Neural crest cell (in vitro differentiated cells): ENCODE data around the gene GREM2. TPM values are rescaled to one million over a fixed set of nuclear protein-coding genes. Genes with fewer than 3 reads are reported as not detected.

ENCODE experiments used
- DNase-seq: peaks from one replicate; pipeline ENCODE4 v3.0.0; 2021; ENCODE audit warnings: low read depth, mixed read lengths, low spot score
- H3K27ac Mint-ChIP-seq: one replicate; pipeline ENCODE4 v1.8.0; 2021; ENCODE audit warnings: mild to moderate bottlenecking, mixed read lengths; ENCODE audit not compliant: unreplicated experiment
- H3K27me3 Mint-ChIP-seq: 2 replicates; pipeline ENCODE4 v1.8.0; 2021; ENCODE audit warnings: low read depth, mild to moderate bottlenecking, mixed read lengths
- H3K36me3 Mint-ChIP-seq: 2 replicates; pipeline ENCODE4 v1.8.0; 2021; ENCODE audit warnings: low read depth, mild to moderate bottlenecking, mixed read lengths
- H3K4me1 Mint-ChIP-seq: 2 replicates; pipeline ENCODE4 v1.8.0; 2021; ENCODE audit warnings: mixed read lengths
- H3K4me3 Mint-ChIP-seq: one replicate; pipeline ENCODE4 v1.8.0; 2021; ENCODE audit warnings: mild to moderate bottlenecking, mixed read lengths
- H3K9me3 Mint-ChIP-seq: 2 replicates; pipeline ENCODE4 v1.8.0; 2021; ENCODE audit warnings: mixed read lengths
- CTCF ChIP-seq: fragments of 200-600 bp; sonication (generic); conservative IDR thresholded peaks from 2 replicates; pipeline ENCODE4 v1.5.0; 2021; ENCODE audit warnings: antibody characterized with exemption, mild to moderate bottlenecking
- total RNA-seq: library from RNA; stranded (reverse); gene quantifications from 2 replicates; pipeline ENCODE4 v1.2.1, GENCODE V29; 2021

The GREM2 gene
- total RNA-seq, 1 donor from 2014 or later: 2.3 TPM

DNA sequence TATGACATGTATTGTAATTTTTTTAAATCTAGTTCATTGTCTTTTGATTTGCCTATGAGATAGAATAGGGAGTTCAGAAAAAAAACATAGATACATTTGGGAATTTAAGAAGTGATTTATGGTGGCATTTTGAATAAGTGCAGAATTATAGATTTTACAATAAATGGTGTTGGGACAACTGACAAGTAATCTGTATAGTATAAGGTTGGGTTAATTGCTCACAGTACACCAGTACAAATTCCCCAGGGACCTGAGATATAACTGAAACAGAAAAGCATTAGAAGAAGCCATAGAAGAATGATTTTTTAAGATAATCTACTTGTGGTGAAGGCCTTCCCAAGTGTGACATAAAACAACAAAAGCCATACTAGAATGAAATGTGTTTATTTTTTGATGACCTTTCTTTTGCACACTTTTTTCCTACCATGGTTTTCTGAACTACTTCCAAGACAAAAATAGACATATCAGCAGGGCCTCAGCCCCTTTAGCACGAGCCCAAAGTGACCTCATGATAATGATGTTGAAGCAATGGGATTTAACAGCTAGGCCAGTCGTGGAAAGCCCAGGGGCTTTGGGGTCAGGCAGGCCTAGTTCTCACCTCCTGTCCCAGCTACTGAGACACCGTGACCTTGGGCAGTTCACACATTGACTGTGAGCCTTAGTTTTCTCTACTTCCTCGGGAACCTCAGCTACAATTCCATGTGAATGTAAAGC, 87.4 kb downstream of the GREM2 start:
- TF ChIP-seq CTCF: no peak
- Mint-ChIP-seq H3K4me1 (no peaks in the 10 kb centered on the region), H3K4me3 (no peak overlapping the region), H3K36me3 (no peaks in the 10 kb centered on the region), H3K27me3 (no peaks in the 10 kb centered on the region), H3K27ac (no peak overlapping the region), H3K9me3 (no peaks in the 10 kb centered on the region)
- DNase-seq: no peak

DNA sequence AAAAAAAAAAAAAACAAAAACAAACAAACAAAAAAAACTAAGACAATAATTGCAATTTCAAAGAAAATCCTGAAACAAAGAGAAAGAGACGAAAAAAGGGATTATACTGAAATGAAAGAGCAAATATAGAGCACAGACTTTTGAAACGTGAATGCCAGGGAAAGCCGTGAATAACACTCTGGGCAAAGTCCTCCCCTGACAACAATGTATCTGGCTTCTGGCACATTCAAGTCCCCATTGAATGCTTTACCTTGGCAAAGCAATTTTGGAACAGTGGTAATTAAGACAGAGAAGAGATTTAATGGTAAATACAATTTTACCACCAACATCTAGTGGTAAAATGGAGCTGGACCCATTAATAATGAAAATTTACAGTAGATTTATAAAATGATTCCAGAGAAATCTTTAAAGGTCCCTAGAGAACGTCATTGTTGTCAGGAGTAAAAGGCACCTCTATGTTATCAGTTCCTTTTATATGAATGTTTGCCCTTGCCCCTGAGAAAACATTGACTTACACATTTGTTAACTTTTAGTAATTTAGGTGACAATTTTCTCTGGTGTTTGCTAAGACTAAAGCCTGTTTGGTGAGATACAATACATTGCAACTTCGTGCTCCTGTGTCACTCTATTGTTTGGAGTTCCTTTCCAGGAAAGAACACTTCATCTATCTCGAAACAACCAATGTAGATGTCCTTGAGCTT, 89.7 kb downstream of the GREM2 start:
- Mint-ChIP-seq H3K4me3 (no peak overlapping the region), H3K36me3 (no peaks in the 10 kb centered on the region), H3K9me3 (no peaks in the 10 kb centered on the region), H3K27ac (no peak overlapping the region), H3K4me1 (no peaks in the 10 kb centered on the region), H3K27me3 (no peaks in the 10 kb centered on the region)
- DNase-seq: no peak
- TF ChIP-seq CTCF: no peak

DNA sequence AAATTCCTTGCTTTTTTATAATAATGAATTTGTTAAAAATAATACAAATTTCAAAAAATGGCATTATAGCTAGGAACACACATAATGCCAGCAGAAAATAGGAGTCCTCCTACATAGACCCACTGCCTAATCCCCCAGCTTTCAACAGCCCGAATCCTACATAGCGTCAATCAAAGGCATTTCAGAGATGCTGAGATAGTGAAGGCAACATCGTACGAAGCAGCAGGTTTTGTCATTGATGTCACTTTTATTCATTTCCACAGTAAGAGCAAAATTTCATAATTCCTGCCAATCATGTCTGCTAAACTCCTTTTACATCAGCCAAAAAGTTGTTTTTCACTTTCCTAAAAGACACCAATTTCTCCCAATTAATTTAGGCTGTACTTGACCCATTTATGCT, 94.1 kb downstream of the GREM2 start:
- no peaks in the 10 kb centered on the region for H3K36me3 Mint-ChIP-seq
- no peaks in the 10 kb centered on the region for H3K27me3 Mint-ChIP-seq
- no peak overlapping the region for H3K4me3 Mint-ChIP-seq
- DNase-seq: no peak
- no peaks in the 10 kb centered on the region for H3K4me1 Mint-ChIP-seq
- H3K27ac Mint-ChIP-seq: no peak overlapping the region
- no peak for TF ChIP-seq CTCF
- no peaks in the 10 kb centered on the region for H3K9me3 Mint-ChIP-seq

GRCh38 chr1:240516069-240516468, 95.9 kb downstream of the GREM2 start:
- Mint-ChIP-seq H3K27me3 (no peaks in the 10 kb centered on the region), H3K9me3 (no peaks in the 10 kb centered on the region), H3K27ac (no peak overlapping the region), H3K36me3 (no peaks in the 10 kb centered on the region), H3K4me1 (no peaks in the 10 kb centered on the region), H3K4me3 (no peak overlapping the region)
- no peak for DNase-seq
- TF ChIP-seq CTCF: no peak

- H3K27ac Mint-ChIP-seq: no peak overlapping the region
- no peak for TF ChIP-seq CTCF
- H3K36me3 Mint-ChIP-seq: no peaks in the 10 kb centered on the region
- no peaks in the 10 kb centered on the region for H3K4me1 Mint-ChIP-seq
- H3K4me3 Mint-ChIP-seq: no peak overlapping the region
- H3K27me3 Mint-ChIP-seq: no peaks in the 10 kb centered on the region
- no peak for DNase-seq
- no peaks in the 10 kb centered on the region for H3K9me3 Mint-ChIP-seq
Observed at GRCh38 chr1:240515505-240515904, 96.5 kb downstream of the GREM2 start.
